GM19035 (cell line): ENCODE results near the gene FOXP1.

ENCODE experiments used
- ATAC-seq: cut with Tn5 transposase; IDR thresholded peaks from one replicate; pipeline ENCODE4 v1.9.1; 2021; ENCODE audit not compliant: unreplicated experiment

The FOXP1 gene

DNA sequence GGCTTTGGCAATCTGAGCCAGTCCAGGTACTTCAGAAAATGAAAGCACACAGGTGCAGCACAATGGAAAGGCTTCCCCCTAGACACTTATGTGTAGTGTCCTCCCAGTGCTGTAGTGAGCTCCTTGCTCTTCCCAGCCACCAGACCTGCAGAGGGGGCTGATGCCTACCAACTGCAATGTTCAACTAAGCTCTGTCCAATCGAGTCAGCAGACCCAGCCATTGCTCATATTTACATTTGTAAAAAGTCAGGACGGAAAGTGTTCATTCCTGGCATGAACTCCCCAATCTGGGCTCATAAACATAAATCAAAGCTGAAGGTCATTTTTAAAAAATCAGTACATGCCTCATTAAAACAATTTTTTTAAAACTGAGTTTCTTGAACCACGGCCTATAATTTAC, 73.0 kb downstream of the FOXP1 start:
- ATAC-seq = no peak

DNA sequence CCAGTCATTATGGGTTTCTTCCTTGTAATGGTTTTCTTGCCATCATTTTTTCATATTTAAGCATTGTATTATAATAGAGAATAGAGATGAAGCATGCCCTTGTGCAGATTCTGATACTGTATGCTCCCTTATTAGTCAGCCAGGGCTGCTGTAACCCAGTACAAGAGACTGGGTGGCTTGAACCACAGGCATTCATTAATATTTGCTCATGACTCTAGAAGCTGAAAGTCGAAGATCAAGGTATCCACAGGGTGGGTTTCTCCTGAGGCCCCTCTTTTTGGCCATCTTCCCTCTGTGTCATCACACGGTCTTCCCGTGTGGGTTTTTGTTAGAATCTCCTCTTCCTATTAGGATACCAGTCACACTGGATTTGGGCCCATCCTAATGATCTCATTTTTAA, 74.5 kb downstream of the FOXP1 start:
- ATAC-seq = no peak

- ATAC-seq = no peak
These were observed 77.7 kb downstream of the FOXP1 start for GRCh38 chr3:71505767-71506350.

- ATAC-seq = no peak
These were observed 79.1 kb downstream of the FOXP1 start for GRCh38 chr3:71504250-71505036.

DNA sequence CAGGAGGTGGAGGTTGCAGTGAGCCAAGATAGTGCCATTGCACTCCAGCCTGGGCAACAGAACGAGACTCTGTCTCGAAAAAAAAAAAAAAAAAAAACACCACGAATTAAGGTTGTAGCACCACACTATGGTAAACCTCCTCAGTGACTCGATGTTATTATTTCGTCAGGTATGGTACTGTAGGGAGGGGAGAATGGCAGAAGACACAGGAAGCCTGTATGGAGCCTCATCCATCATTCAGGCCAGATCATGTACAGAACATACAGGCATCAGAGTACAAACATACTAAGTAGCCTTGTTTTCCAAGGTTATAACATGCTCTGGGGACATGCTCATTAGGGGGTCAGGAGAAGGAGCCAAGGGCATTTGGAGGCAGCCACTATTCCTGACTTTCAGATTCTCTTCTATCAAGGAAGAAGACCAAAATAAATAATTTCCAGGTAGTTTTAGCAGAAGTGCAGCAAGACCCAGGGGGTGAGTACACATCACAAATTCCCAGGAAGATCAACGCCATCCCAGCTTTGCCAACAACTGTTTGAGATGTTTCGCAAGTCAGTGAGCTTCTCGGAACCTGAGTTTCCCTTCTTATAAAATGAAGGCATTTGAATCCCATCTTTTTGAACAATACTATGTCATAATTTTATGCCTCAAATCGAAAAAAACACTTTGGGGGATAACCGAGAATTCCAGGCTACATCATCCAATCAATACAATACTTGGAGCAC, 79.8 kb downstream of the FOXP1 start:
- no peak for ATAC-seq

DNA sequence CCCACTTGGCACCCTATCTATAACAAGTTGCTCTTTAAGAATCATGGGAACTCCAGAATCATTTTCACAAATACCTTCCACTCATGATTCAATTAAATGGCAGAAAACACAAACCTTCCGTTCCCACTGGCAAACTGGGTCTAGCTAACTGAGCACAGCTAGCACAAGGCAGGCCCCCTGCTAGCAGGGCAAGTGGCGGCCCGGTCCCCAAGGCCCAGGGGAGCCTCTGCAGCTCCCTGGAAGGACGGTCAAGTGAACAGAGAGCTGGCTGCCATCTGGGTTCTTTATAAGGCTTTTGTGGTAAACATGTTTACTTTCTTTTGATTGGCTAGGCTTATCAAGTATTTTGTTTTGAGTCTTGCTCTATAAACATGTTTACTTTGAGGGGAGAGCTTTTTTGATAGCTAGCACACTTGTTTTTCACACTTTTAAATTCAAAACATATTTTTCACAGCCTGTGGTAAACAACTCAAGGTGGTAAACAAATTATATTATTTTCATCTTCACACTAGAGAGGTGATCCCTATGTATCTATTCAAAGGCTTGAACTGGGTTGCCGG, 81.4 kb downstream of the FOXP1 start:
- ATAC-seq = no peak

- ATAC-seq = no peak
These were observed 82.8 kb downstream of the FOXP1 start for GRCh38 chr3:71500696-71501095.

DNA sequence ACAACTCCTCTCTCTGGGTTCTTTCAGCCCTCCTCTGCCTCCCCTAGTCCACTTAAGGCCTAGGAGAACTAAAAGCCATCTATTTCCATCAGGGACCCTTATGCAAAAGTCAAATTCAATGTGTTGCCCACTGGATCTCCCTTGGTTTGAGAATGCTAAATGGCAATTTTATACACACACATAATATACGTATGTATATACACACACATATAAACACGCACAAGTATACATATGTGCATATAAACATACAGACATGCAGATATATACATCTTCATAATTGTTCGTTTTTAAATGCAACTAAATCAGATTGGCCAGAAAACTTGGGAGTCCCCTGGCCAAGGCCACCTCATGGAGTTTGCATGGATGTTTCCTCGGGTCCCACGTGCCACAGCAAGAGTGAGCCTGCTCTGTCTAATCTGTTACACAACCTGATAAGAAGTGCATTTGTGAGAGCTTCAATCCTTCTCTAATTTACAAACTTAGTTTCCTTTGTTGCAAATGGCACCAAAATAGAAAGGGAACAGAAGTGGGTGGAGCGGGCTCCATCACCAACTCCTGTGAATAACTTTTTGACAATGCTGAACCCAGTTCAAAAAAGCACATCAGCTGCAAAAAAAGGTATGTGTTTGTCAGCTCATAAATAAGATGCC, 84.2 kb downstream of the FOXP1 start:
- ATAC-seq = no peak

DNA sequence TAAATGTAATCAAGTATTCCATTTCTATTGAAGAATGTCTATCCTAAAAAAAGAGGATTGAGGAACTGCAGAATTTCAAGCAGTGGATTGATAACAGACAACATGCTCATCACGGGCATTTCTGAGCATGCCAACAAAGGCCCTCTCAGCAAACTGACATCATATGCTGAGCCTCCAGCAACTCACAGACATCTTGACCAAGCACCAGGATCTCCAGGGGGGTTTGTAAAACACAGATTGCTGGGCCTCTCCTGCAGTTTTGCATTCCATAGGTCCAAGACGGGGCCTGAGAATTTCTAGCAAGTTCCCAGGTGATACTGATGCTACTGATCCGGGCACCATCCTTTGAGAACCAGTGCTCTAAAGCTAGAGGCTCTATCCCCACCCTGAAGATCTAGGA, 85.0 kb downstream of the FOXP1 start:
- no peak for ATAC-seq

DNA sequence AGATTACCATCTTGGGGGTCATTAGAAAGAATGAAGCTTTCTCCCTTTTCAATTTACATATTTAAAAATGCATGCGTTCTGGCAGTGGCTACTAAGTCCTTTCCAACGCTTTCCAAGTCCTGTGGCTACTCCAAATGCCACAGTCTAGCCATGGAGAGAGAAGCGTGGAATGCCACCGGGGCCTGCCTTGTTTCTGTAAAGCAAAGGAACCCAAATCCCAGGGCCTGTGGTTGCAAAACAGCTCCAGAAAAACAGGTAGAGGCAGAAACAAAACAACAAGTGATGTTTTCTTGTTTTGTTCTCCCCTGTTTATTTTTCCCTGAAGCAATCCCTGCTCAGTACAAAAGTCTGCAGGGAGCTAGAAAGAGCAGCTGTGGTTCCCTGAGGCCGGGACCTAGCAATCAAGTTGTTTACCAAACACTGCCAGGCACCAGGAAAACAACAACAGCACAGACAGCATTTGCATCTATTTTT, 85.5 kb downstream of the FOXP1 start:
- ATAC-seq = no peak

- no peak for ATAC-seq
These were observed 86.1 kb downstream of the FOXP1 start for GRCh38 chr3:71497367-71497897.

DNA sequence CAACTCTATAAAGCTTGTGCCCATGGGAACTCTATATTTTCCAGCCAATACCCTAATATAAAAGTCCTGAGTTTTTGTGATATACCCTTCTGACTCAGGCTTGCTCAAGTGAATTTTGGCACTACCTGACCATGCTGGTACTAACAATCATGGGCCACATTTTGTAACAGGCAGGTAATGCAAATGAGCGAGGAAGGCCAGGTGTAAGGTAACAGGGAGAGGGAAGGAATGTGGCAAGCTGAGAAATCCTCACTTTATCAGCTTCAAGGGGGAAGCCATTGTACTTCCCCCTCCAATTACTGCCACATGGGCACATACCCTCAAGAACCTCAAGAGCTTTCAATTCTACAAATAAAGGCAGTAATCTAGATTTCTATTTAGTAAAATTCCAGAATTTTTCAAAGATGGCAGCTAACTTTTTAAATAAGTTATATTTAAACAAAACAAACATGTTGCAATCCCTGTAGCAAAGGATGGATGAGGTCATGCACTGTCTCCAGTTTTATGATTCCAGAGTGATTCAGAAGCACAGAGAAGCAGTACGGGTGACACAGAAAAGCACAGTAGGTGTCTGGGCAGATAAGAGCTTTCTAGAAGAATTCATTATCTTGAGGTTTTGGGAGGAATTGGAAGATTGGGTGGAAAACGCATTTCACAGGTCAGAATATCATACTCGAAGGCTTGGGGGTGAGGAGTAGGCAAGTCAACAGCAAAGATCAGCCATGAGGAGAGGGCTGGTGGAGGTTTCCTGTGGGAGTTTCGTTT, 87.6 kb downstream of the FOXP1 start:
- ATAC-seq = no peak

DNA sequence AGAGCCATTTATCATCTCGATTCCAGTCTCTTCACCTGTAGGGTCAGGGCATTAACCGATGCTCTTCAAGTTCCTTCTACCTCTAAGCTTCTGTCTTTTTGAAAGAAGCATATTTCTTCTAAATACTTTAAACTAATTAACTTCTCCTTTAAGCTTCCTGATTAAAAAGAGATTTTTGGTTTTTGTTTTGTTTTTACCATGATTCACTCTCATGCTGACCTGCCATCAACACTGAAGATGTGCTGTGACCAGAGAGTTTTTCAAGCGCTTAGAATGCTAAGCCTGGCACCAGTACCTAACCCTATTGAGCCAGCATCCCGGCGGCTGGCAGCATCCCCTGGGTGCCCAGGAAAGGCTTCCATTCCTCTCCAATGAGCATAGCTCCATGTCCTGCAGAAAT, 89.3 kb downstream of the FOXP1 start:
- no peak for ATAC-seq

DNA sequence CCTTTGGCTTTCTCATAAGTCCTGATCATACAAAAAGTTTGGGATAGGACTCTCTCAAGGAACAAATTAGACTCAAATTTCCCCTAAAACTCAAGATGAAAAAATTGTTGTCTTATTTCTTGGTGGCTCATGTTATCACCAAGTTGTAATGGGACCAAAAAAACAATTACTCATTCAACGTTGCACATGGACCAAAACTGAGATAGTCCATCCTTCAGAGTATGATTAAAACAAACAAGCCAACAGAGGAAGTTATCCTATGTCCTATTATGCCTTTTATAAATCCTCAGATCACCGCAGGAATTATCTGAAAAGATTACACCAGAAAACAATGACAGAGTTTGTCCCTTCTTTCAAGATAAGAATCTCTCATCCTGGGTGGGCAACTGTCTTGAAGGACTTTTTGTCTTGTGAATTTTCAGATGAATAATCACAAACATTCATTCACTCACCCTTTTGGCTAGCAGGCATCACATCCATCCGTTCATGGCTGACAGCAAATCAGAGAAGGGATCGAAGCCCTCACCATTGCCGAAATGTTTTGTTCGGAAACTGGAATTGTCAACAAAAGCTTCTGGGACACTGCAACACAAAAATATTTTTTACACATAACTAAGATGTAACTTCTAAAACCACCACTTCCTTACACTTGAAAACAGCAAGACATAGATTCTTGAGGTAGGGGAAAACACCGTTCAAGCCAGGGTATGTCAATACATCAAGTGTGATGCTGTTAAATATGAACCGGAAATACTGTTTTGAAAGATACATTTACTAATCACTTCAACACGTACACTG, 90.4 kb downstream of the FOXP1 start:
- no peak for ATAC-seq

DNA sequence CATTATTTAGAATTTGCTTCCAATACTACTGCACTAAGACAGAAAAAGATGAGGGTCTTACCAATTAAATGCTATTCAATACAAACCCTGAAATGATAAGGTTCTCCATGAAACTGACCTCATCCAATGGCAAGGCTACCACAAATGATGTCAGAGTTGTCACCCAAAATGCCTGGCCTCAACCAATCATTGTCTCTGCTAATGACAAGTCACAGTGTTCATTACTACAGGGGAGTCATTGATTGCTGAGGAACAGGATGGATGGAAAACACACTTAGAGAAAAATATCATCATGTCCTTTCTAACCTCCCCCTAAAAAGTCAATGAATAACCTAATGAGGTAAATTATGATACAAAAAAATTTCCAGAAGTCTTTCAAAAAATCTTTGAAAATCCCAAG, 91.0 kb downstream of the FOXP1 start:
- ATAC-seq = no peak

- no peak for ATAC-seq
These were observed 92.3 kb downstream of the FOXP1 start for GRCh38 chr3:71491154-71491752.

DNA sequence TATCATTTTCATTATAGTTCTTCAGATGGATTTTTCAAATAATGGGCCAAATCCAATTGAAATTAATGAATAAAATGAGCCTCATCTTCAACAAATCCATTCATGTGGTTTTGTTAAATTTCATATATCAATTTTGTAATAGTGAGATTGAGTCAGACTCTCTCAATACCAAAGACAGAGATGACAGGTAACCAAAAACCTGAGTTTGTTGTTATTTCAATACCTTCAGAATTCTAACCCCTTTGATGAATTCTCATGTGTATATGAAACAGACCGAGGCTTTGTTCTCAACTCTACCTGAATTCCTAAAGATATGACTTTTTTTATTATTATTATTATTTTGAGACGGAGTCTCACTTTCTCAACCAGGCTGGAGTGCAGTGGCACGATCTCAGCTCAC, 92.8 kb downstream of the FOXP1 start:
- no peak for ATAC-seq

GRCh38 chr3:71489315-71489761, 94.2 kb downstream of the FOXP1 start:
- no peak for ATAC-seq

GRCh38 chr3:71488882-71489281, 94.6 kb downstream of the FOXP1 start:
- no peak for ATAC-seq
